NCI-H2227 treated with DMSO at 0.1 percent for 48 hours (cell line): Measurements from ENCODE around the gene KCNA3.
"Not testable (repeated sequence)": the region's sequence is repeated elsewhere in the genome, so short reads cannot be mapped to it uniquely, and the experiment has no call there.

Source experiments
- DNase-seq: peaks from one replicate; lab custom pipeline; 2025; lab: John Stamatoyannopoulos, UW

Gene KCNA3

DNA sequence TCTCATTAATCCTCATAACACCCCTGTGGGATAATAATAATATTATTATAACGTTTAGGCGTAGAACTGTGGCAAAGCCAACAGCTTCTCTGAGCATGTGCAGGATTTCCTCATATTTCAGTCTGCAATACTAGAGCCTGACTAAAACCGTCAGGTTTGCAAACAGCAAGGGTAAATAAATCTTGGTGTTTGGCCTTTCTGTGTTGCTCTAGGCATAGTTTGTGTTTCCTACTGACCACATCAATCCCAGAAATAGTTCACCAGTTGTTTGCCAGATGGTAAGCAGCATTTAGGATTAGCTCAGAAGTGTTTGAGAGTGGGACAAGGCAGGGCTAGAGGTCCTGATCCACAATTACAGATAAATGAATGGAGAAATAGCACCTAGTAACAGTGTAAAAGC, 2.8 kb upstream of the KCNA3 start:
- no peak for DNase-seq

DNA sequence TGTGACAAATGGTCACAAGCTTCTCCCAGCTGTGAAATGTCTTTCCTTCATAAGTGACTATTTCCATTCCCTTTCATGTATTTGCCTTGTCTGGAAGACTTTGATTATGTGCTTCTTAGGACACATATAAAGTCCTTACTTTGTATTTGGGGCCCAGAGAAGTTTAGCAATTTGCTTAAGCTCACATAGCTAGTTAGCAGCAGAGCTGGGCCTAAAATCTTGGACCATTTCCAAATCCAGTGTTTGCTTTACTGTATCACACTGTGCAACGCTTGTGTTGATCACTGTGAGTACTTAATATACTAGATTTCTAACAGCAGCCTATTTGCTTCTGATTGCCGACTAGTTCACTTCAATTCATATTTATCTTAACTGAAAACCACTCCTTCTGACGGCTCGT, 2.2 kb upstream of the KCNA3 start:
- DNase-seq: no peak

DNA sequence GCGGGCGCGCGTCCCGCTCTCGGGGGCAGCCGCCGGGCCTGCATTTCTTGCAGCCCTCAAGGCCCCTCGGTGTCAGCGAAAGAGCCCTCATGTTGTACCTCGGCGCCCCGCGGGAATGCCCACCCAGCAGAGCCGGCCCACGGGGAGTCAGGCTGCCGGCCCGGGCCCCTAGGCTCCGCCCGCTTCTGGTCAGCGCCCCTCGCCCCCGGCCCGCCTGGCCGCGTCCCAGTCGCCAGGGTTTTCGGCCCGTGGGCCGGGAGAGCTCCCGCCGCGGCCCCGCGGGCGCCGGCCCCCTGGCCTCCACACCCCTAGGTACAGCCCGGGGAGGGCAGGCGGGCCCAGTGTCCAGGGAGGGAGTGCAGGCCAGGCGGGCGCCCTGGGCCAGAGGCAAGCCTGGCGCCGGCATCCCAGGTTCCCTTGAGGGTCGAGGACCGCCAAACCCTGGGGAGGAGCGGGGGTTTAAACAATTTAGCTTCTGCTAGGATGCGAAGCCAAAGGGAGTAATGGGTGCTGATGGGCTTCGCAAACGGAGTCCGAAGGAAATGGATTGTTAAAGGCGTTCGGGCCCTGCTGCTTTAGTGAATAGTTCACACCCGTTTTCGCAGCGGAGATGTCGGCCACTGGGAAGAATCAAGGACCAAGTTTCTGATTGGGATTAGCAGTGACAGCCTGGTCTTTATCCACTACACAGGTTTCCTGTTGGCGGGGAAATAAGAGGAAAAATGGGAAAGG, 486 bp upstream of the KCNA3 start:
- peak; percentile 22 for DNase-seq

DNA sequence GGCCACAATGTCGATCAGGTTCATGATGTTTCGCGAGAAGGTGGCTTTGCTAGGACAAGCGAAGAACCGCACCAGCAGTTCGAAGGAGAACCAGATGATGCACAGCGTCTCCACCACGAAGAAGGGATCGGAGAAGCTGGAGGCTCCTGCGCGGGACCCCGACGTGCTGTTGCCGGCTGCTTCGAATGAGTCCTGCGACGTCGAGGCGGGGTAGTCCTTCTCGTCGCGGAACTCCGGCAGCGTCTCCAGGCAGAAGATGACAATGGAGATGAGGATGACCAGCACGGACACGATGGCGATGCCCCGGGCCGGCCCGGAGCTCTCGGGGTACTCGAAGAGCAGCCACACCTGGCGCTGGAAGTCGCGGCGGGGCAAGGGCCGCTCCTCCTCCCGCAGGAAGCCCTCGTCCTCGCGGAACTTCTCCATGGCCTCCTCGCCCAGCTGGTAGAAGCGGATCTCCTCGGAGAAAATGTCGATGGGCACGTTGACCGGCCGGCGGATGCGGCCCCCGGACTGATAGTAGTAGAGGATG, 869 bp downstream of the KCNA3 start:
- DNase-seq: no peak

DNA sequence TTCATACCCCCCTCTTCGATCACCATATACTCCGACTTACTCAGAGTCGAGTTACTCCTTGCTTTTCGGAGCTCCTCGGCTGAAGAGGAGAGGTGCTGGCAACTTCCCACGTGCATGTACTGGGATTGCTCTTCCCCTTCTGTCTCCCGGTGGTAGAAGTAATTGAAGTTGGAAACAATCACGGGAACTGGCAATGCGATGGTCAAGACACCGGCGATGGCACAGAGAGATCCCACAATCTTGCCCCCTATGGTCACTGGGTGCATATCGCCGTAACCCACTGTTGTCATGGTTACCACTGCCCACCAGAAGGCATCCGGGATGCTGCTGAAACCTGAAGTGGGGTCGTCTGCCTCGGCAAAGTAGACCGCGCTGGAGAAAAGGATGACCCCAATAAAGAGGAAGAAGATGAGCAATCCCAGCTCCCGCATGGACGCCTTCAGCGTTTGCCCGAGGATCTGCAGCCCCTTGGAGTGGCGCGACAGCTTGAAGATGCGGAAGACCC, 1.5 kb downstream of the KCNA3 start:
- DNase-seq: no peak

DNA sequence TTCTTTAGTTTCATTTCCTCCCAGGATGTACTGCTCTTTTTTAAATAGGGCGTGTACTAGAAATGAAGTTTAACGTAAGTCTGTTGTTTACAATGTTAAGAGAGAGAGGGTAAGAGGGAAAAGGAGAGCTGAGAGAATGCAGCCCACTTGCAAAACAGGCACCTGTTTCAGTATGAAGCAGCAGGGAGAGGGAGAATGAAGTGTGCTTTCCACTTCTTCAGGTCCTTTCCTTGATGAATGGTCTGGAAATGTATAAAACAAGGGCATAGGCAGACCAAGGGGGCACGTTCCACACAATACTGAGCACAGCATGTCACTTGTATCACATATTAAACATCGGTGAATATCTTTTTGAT, 2.0 kb downstream of the KCNA3 start:
- no peak for DNase-seq

DNA sequence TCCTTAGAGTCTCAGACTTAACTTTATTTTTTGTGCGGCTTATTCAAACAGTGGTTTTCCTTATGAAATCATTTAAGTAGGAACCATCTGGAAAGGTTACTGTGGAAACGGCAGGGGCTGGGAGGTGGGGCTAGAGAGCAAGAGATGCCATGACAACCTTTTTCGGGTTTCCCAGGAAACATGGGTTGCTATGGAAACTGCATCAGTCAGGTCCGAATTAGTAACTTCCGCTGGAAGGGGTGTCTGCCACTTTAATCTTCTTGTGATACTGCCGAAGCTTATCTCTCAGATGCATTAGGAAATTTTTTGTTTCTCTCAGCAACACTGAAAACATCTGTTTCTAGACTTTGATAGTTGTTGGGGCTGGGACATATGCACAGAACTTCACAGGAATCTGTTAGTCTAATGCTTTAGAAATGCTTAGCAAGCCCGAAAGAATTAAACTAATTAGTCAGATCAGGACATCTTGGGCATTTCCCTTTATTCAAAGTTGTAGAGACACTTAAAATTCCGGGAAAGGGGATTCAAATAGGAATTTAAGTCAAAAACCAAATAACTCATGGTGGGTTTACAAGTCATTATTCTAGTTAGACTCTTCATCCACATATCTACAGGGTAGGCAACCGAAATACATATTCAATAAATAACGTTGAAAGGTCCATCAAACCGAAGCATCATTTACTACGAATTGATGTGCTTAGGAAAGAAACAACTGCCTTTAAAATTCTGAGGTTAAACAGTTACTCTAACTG, 2.6 kb downstream of the KCNA3 start:
- DNase-seq: peak; percentile 85

DNA sequence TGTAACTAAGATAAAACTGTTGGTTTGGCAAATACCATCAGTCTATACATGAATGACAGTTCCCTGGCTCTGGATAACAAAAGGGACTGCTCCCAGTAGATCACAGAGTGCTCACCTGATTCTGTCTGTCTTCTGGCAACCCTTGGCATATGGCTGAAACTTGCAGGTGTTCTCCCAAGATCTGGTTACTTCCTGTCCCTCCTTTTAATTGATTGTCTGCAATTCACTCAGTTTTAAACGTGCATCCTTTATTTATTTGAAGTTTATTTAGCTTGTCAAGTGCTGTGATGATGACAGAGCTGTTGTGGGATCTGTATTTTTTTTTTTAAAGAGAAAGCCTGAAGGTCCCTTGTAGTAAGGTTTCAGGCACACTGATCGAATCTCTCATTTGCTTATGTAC, 3.4 kb downstream of the KCNA3 start:
- no peak for DNase-seq

DNA sequence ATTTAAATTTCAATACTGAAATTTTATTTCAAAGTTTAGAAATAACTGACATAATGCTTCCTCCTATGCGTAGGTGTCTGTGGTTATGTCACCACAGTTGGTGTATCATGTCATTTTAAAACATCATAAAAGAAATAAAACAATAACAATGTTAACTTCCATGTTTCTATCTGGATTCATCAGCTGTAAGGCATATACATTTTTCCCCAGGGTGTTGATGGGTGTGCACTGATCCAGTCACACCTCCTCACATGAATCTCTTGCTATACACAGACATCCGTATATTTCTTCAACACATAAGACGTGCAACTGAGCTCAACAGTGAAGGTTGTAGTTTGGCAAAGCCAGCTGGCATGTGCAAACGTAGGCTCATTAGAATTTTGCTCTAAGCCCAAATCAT, 6.2 kb downstream of the KCNA3 start:
- DNase-seq: no peak

DNA sequence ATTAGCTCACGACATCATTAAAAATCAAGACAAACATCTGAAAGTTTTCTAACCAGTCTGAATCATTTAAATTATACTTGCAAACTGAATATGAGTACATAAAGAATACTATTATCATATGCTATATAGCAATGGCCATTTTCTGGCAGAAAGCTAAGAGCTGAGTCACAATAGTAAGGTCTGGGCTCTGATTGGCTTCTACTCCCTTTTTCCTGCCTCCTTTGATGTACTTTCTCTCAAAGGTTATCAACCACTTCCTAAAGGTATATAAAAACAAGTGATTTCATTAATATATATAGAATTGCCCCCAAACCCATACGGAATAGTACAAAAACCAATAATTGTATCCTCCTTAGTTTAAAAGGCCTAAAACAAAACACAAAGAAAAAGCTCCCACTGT, 7.0 kb downstream of the KCNA3 start:
- no peak for DNase-seq

DNA sequence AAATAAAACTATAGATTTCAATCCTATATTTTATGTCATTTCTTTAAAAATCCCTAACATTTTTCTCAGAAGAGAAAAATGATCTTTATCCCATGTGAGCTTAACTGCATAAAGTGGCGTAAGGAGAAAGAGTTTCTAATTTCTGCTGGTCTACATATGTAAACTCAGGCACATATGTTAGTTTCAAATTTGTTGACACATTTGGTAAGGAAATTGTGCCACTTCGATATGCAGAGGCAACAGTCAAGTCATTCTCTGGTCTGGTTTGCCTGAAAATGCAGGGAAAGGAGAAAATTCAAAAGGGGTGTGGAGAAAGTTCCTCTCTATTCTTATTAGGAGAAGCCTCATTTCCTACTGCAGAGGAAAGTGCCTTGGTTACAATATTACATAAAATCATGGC, 11.5 kb downstream of the KCNA3 start:
- DNase-seq: no peak

DNA sequence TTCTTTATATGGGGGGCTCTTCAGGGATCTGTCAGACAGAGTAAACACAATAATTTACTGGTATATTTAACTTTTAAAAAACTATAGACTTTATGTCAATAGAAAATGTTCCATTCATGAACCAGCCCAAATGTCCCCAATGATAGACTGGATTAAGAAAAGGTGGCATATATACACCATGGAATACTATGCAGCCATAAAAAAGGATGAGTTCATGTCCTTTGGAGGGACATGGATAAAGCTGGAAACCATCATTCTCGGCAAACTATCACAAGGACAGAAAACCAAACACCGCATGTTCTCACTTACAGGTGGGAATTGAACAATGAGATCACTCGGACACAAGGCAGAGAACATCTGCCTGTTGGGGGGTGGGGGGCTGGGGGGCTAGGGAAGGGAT, 15.2 kb downstream of the KCNA3 start:
- DNase-seq: not testable (repeated sequence)

DNA sequence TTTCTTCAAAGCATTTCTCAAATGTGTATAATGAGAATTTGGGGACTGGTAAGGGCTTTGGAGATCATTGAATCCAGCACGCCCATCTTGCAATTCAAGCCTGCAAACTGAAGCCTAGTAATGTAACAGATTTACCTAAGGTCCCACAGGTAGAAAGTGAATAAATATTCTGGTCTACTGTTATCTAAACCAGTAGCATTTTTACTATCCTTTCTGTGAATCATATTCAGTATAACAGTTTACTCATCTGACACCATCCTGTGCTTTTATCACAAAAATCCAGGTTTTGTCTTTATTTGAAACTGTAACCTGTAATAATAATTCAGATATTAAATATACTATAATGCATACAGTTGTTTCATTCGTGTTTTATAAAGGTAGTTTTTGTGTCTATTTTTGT, 17.4 kb downstream of the KCNA3 start:
- no peak for DNase-seq

DNA sequence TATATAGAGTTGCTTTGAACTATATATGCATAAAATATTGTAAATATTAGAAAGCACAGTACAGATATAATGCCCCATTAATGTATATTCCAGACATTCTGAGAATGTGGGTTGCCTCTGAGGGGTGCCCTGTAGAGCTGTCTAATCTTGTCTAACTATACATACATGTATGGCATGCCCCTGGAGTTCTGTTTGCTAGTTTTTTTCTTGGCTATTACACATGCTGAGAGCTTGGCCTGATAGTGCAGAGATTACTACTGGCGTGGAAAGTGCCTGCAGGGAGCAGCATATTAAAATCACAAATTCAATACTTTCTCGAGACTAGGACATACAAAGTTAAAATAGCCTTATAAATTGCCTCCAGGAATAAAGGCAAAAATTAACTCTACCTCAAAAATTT, 24.1 kb downstream of the KCNA3 start:
- no peak for DNase-seq

DNA sequence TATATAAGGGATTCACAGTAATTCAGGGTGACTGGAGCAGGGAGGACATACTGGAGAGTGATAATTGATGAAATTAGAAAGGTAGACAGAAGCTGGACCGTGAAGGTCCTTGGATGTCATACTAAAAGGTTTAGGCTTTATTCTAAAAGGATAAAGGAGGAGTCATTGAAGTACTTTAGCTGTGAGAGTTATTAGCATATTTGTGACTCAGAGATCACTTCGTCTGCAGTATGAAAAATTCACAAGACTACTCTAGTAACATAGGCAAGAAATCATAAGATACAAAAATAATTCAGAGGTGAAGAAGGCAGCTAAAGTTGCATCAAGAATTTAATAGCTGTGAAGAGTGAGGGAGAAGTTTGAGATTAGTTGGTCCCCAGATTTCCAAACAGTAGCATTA, 26.3 kb downstream of the KCNA3 start:
- no peak for DNase-seq

DNA sequence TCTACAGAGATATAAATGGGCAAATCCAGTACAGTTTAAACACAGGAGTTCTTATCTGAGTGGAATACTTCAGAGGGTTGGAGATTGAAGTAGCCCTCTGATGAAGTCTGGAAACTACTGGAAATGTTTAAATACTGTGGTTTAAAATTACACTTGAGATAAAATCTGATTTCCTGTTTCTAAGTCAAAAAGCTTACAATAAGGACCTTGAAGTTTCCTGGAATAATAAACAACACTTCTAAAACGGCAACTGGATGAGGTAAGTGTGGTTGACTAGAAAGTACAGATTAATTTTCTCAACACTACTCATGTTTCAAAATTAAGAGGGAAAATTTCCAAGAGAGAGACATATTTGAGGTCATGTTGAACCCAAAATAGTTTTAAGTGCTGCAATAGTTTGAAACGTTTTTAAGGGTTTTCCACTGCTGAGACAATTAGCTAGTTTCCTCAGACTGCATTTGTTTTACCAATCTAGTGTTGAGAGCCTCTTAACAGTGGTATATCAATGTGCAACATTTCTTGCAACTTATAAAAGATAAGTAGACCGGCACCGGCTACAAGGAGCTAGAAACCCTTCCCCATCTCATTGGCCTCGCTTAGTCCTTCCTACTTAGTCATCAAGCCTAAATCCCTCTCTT, 27.4 kb downstream of the KCNA3 start:
- DNase-seq: no peak

DNA sequence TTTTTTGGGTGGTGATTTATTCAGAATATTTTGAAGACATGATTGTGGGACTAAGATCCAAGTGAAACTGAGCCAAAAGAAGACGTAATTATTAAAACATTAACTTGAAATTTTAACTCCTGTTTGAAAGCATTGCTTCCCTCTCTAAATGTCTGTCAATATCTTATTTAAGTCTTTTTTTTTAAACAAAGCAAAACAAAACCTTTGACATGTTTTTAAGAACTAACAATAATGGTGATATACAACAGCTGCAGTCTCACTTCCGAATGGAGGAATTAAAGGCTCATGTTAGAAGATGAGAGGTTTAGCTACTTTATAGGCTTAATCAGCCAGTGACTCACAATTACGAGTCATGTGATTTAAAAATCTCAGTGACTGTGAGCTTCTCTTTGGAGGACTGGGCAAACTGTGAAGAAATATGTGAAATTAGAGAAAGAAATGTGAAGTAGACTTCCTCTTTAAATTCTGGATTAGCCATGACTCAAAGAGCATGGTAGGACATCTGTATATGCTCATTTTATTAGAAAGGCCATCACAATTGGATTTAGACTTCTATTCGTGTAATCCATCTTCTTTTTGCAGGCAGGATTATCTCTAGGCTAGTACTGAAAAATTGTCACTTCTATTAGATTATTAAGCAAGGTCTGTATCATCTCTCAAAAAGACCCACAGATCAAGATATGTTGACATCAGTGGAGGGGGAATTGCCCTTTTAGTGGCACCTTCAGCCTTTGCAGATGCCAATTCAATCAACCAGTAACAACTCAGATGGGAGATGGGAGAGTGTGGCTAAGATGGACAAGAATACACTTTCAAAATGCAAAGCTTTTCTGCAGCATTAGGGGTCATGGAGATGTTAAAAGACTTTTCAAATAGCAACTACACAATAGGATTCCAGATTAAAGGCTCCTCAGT, 28.7 kb downstream of the KCNA3 start:
- no peak for DNase-seq

DNA sequence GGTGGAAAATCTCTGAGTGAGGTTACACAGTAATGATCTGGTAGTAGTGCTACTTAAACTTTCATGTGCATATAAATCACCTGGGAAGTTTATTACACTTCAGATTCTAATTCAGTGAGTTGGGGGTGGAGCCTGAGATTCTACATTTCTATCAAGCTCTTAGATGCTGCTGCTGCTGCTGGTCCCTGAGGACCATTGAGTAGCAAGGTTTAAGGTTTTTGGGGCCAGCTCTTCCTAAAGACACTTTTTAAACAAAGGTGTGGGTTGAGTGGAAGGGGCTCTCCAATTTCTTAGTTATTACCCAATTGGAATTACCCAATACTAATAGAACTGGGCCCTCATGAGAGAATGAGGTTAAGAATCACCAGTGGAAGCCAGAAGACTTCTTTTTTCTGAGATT, 29.5 kb downstream of the KCNA3 start:
- DNase-seq: no peak

DNA sequence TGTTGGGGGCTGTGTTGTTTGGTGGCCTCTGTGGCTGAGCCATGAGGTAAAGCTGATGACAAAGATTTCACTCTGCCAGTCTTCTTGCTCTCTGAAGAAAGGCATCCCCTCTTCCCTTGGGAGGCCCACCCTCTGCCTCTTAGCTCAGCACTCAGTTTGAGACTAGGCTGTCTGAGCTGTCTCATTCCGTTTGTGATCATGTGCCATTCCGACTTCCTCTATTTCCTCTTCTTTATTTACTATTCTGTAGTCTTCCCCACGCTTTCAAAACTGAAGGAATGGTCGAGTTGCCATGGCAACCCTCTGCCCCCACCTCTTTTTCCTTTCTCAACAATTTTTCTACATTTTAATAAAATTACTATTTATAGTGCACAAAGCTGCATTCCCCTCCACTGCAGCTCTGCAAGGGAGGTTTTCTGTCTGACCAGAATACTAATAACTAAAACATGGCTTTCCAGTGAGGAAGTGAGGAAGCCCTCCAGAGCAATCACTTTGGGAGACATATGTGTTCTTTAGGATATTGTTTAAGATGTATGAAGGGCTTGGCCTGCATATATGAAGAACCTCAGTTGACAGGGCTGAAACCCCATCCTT, 30.8 kb downstream of the KCNA3 start:
- no peak for DNase-seq

DNA sequence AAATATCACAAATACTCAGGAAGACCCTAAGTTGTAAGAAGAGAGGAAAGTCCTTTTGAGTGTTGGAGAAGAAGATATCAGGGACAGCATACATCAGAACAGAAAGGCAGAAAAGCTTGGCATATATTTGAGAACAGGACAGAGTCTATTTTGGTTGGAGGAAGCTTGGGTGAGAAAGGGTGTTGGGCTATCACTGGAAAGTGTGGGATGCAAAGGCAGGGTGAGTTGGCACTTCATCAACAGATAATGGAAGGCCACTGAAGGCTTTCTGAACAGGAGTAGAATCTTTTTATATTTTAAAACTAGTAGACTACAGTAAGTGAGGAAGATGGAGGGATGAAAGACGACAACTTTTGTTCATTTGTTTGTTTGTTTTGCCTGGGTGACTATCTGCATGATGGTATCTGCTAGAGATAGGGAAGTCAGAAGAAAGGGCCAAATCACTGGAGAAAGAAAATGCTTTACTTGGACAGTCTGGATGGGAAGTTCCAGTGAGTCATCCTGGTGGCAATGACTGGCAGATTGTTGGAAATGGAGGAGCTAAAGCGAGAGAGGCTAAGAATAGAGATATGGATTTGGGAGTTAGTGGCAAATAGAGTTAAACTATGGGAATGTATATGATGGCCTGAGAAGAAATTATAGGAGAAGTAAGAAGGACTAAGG, 34.9 kb downstream of the KCNA3 start:
- no peak for DNase-seq

DNA sequence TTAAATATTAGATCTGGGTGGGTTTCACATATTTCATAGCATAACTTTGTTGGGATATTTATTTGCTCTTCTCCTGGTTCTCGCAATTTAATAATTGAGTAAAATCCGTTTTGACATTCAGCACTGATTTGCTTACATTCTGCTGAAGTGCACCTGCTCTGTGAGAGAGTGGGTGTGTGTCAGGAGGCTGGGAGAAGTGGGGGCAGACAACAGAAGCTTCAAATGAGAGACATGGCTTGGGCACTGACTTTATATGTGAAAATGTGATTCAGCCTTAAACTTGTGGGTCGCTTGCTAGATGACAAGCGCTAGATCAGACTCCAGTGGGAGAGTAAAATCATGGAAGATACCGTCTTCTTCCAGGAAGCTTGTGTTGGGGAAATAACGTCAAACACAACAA, 36.2 kb downstream of the KCNA3 start:
- DNase-seq: no peak
